HG02840 (cell line): ENCODE data around the gene PAX5.
"Not testable (repeated sequence)": the region's sequence is repeated elsewhere in the genome, so short reads cannot be mapped to it uniquely, and the experiment has no call there.

Experiments used
- ATAC-seq: cut with Tn5 transposase; IDR thresholded peaks from one replicate; pipeline ENCODE4 v1.9.1; 2021; ENCODE audit warnings: mild to moderate bottlenecking, moderate library complexity, moderate number of reproducible peaks; ENCODE audit not compliant: unreplicated experiment, low FRiP score

The PAX5 gene

GRCh38 chr9:36889844-36890243 is 144.2 kb downstream of the PAX5 start:
- ATAC-seq = no peak

- no peak for ATAC-seq
Observed at GRCh38 chr9:36888551-36888950, 145.5 kb downstream of the PAX5 start.

- ATAC-seq = no peak
Observed at GRCh38 chr9:36884721-36885120, 149.3 kb downstream of the PAX5 start.

GRCh38 chr9:36882594-36882993 is 151.5 kb downstream of the PAX5 start:
- ATAC-seq = no peak

GRCh38 chr9:36881743-36882441 is 152.2 kb downstream of the PAX5 start:
- ATAC-seq = no peak

GRCh38 chr9:36881316-36881715 is 152.8 kb downstream of the PAX5 start:
- no peak for ATAC-seq

GRCh38 chr9:36880075-36880474 is 154.0 kb downstream of the PAX5 start:
- no peak for ATAC-seq

- ATAC-seq = no peak
Observed at GRCh38 chr9:36878986-36879982, 154.8 kb downstream of the PAX5 start.

- ATAC-seq = no peak
Observed at GRCh38 chr9:36877239-36877638, 156.8 kb downstream of the PAX5 start.

GRCh38 chr9:36876056-36876455 is 158.0 kb downstream of the PAX5 start:
- ATAC-seq = no peak

GRCh38 chr9:36874921-36875320 is 159.1 kb downstream of the PAX5 start:
- ATAC-seq = no peak

- ATAC-seq = no peak
Observed at GRCh38 chr9:36874261-36874660, 159.8 kb downstream of the PAX5 start.

- peak; percentile 54 for ATAC-seq
Observed at GRCh38 chr9:36873247-36873875, 160.7 kb downstream of the PAX5 start.

- ATAC-seq = no peak
Observed at GRCh38 chr9:36872641-36873040, 161.4 kb downstream of the PAX5 start.

- no peak for ATAC-seq
Observed at GRCh38 chr9:36871606-36872005, 162.5 kb downstream of the PAX5 start.

GRCh38 chr9:36870960-36871359 is 163.1 kb downstream of the PAX5 start:
- no peak for ATAC-seq

GRCh38 chr9:36869605-36870004 is 164.5 kb downstream of the PAX5 start:
- ATAC-seq = not testable (repeated sequence)

GRCh38 chr9:36868586-36869282 is 165.3 kb downstream of the PAX5 start:
- ATAC-seq = no peak

- ATAC-seq = no peak
Observed at GRCh38 chr9:36867672-36868471, 166.2 kb downstream of the PAX5 start.

GRCh38 chr9:36867241-36867640 is 166.8 kb downstream of the PAX5 start:
- no peak for ATAC-seq
